ENCODE measurements around the gene MSI2.

GRCh38 chr17:57395721-57396321 lies 139.5 kb downstream of the MSI2 start:
- no peak for TF ChIP-seq EZH2 (IDR thresholded peaks at IDR 0.05; ENCODE audit: insufficient read depth, poor library complexity, severe bottlenecking)
- TF ChIP-seq EZH2phosphoT487 (IDR thresholded peaks at IDR 0.05; ENCODE audit: insufficient read depth, low read depth), result no peak

Measured in GM23248 (cell line).